Left ventricle myocardium inferior (tissue), 1 donor: Measurements from ENCODE around the gene PLCB3. TPM values are rescaled to one million over a fixed set of nuclear protein-coding genes. Genes with fewer than 3 reads are reported as not detected.

Experiments used
- DNase-seq: peaks from one replicate; pipeline ENCODE4 v3.0.0-alpha.2; 2020
- H3K27ac ChIP-seq: fragments of 200-600 bp; replicated peaks from 2 replicates; pipeline ENCODE4 v1.8.0; 2021
- H3K27me3 ChIP-seq: fragments of 200-600 bp; 2 replicates; pipeline ENCODE4 v1.8.0; 2021; ENCODE audit warnings: low read depth
- H3K36me3 ChIP-seq: fragments of 200-600 bp; 2 replicates; pipeline ENCODE4 v1.8.0; 2021
- H3K4me1 ChIP-seq: fragments of 200-600 bp; 2 replicates; pipeline ENCODE4 v1.8.0; 2021
- H3K4me3 ChIP-seq: fragments of 200-600 bp; 2 replicates; pipeline ENCODE4 v1.8.0; 2021; ENCODE audit warnings: mild to moderate bottlenecking, moderate library complexity
- H3K9me3 ChIP-seq: fragments of 200-600 bp; replicated peaks from 2 replicates; pipeline ENCODE4 v1.8.0; 2021
- intact Hi-C: fragments of 100-400 bp; cut with micrococcal nuclease; formaldehyde crosslinking; loops from one replicate; pipeline ENCODE4 v1.11.0; 2022
- total RNA-seq: library from RNA; stranded (reverse); fragmentation: NEBNext Ultra II Directional; extraction: Animal tissue kit (Norgen Biotek cat#: 25700); gene quantifications from one replicate; pipeline ENCODE4 v1.2.1, GENCODE V29; 2021
- TF ChIP-seq, protein P1 (sequence below): fragments of 200-600 bp; IDR thresholded peaks from 2 replicates; pipeline ENCODE4 v1.8.0; 2021; ENCODE audit warnings: antibody characterized with exemption, mild to moderate bottlenecking, borderline replicate concordance
- donor health status: DM: no; HTN: yes; CAD: no; lungs with severe emphysema.

Gene PLCB3
- total RNA-seq, 1 donor from 2014 or later = 10.0 TPM

DNA sequence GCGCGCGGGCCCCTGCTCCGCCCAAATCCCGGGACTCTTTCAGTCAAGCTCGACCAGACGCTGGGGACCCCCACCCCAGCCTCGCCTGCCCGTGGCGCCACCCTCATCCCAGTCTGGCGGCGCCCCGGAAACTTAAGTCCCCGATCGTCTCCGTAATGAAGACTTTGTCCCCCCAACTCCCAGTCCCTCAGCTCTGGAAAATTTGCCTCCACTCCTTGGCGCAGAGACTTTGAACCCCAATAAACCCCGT lies 348 bp downstream of the PLCB3 start:
- H3K27me3 ChIP-seq = no peaks in the 10 kb centered on the region
- no peaks in the 10 kb centered on the region for H3K9me3 ChIP-seq
- intact Hi-C loops = no loop called here

DNA sequence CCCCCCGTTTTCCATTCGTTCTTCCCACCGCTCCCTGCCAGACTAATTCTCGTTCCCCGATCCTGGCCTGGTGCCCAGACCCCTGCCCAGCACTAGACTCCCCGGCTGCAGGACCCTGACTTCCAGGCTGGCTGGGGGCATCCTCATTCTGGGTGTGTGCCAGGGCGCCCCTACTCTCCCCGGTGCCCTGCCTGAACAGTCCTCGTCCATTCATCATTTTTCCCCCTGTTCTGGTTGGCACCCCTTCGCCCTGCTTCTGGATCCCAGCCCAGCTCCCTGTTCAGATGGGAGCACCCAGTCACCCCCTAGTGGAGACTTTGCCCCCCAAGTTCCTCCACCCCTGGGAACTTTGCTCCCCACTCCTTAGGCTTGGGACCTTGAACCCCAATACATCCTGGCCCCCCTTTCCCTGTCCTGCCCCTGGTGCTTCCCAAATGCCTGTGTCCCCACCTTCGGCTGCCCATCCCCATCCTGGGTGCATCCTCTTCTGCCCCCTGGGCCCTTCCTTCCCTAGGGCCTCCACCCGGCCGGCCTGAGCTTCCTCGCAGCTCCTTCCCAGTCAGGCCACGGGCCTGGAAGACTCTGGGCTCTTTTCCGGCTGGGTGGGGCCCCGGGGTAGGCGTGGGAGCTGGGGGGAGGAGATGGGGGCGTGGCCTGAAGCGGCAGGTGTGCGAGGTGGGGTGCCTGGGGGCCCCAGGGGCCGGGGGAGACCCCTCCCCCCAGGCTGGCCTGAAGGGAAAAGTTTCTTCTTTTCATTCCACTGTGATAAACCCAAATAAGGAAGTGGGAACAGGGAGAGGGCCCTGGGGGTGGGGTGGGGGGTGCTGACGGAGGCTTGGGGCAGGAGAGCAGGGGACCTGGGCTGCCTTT lies 908 bp downstream of the PLCB3 start:
- DNase-seq = peak; percentile 53
- Histone ChIP-seq H3K27ac (peak overlapping the region; percentile 84), H3K9me3 (no peaks in the 10 kb centered on the region), H3K36me3 (peaks cover 29% of the 10 kb centered on the region), H3K4me1 (peaks cover 43% of the 10 kb centered on the region), H3K27me3 (no peaks in the 10 kb centered on the region), H3K4me3 (peak overlapping the region; percentile 88)
- TF ChIP-seq, protein P1, sequence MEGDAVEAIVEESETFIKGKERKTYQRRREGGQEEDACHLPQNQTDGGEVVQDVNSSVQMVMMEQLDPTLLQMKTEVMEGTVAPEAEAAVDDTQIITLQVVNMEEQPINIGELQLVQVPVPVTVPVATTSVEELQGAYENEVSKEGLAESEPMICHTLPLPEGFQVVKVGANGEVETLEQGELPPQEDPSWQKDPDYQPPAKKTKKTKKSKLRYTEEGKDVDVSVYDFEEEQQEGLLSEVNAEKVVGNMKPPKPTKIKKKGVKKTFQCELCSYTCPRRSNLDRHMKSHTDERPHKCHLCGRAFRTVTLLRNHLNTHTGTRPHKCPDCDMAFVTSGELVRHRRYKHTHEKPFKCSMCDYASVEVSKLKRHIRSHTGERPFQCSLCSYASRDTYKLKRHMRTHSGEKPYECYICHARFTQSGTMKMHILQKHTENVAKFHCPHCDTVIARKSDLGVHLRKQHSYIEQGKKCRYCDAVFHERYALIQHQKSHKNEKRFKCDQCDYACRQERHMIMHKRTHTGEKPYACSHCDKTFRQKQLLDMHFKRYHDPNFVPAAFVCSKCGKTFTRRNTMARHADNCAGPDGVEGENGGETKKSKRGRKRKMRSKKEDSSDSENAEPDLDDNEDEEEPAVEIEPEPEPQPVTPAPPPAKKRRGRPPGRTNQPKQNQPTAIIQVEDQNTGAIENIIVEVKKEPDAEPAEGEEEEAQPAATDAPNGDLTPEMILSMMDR = no peak
- intact Hi-C loops = no loop called here

More for the DNA sequence above, 348 bp downstream of the PLCB3 start:
- Histone ChIP-seq H3K4me3 (peak overlapping the region; percentile 88), H3K36me3 (peaks cover 24% of the 10 kb centered on the region), H3K4me1 (peaks cover 48% of the 10 kb centered on the region), H3K27ac (peak overlapping the region; percentile 84)
- DNase-seq = no peak
- TF ChIP-seq, protein P1 = no peak

DNA sequence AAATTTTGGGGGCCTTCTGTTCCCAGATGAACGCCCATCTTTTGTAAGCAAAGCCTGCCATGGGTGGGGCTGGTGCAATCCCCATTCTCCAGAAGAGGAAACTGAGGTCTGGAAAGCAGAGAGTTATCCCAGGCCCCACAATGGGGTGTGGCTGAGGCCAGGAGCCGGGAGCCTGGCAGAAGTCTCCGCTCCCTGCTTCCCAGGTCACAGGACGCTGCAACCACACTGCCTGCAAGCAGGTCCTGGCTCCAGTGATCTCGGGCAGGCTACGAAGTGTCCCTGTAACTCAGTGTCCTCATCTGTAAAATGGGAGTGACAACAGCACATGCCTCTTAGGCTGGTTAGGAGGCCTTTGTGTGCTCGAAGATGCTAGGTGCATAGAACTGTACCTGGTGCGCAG lies 1.7 kb downstream of the PLCB3 start:
- Histone ChIP-seq H3K9me3 (no peaks in the 10 kb centered on the region), H3K4me1 (peaks cover 36% of the 10 kb centered on the region), H3K27ac (peak overlapping the region; percentile 84), H3K4me3 (peak overlapping the region; percentile 88), H3K27me3 (no peaks in the 10 kb centered on the region), H3K36me3 (peaks cover 36% of the 10 kb centered on the region)
- intact Hi-C loops = no loop called here
- TF ChIP-seq, protein P1 = no peak
- no peak for DNase-seq

GRCh38 chr11:64253481-64253880 lies 2.2 kb downstream of the PLCB3 start:
- Histone ChIP-seq H3K27me3 (no peaks in the 10 kb centered on the region), H3K9me3 (no peaks in the 10 kb centered on the region), H3K4me3 (no peak overlapping the region), H3K36me3 (peaks cover 40% of the 10 kb centered on the region), H3K4me1 (peaks cover 36% of the 10 kb centered on the region), H3K27ac (peak overlapping the region; percentile 16)
- TF ChIP-seq, protein P1 = no peak
- intact Hi-C loops = no loop called here
- no peak for DNase-seq

- peaks cover 49% of the 10 kb centered on the region for H3K36me3 ChIP-seq
- intact Hi-C loops = no loop called here
Observed at GRCh38 chr11:64254326-64254725, 3.0 kb downstream of the PLCB3 start.

More at GRCh38 chr11:64254326-64254725, 3.0 kb downstream of the PLCB3 start:
- Histone ChIP-seq H3K27me3 (no peaks in the 10 kb centered on the region), H3K9me3 (no peaks in the 10 kb centered on the region), H3K4me3 (no peak overlapping the region), H3K27ac (no peak overlapping the region), H3K4me1 (peaks cover 36% of the 10 kb centered on the region)
- DNase-seq = no peak
- TF ChIP-seq, protein P1 = no peak
